Nephron progenitor cell (in vitro differentiated cells): ENCODE data around the gene FOXN3.

Experiments
- DNase-seq: peaks from one replicate; pipeline ENCODE4 v3.0.0; 2021
- H3K27ac Mint-ChIP-seq: 2 replicates; pipeline ENCODE4 v1.8.0; 2021; ENCODE audit warnings: mild to moderate bottlenecking, moderate library complexity, mixed read lengths
- H3K27me3 Mint-ChIP-seq: 2 replicates; pipeline ENCODE4 v1.8.0; 2021; ENCODE audit warnings: mild to moderate bottlenecking, low read depth, mixed read lengths; ENCODE audit not compliant: poor library complexity
- H3K36me3 Mint-ChIP-seq: 2 replicates; pipeline ENCODE4 v1.8.0; 2021; ENCODE audit warnings: low read depth, mixed read lengths
- H3K4me1 Mint-ChIP-seq: 2 replicates; pipeline ENCODE4 v1.8.0; 2021; ENCODE audit warnings: mixed read lengths
- H3K4me3 Mint-ChIP-seq: 2 replicates; pipeline ENCODE4 v1.8.0; 2021; ENCODE audit warnings: mild to moderate bottlenecking, moderate library complexity, mixed read lengths
- H3K9me3 Mint-ChIP-seq: 2 replicates; pipeline ENCODE4 v1.8.0; 2021; ENCODE audit warnings: mild to moderate bottlenecking, moderate library complexity, mixed read lengths
- CTCF ChIP-seq: fragments of 200-600 bp; sonication (generic); IDR thresholded peaks from 2 replicates; pipeline ENCODE4 v1.5.0; 2021; ENCODE audit warnings: antibody characterized with exemption

Gene FOXN3

GRCh38 chr14:89409961-89410360 lies 7.1 kb downstream of the FOXN3 start:
- DNase-seq: no peak
- no peak for TF ChIP-seq CTCF
- Mint-ChIP-seq H3K9me3 (peaks cover 23% of the 10 kb centered on the region), H3K27ac (peak overlapping the region; percentile 30), H3K27me3 (no peaks in the 10 kb centered on the region), H3K4me1 (peaks cover 33% of the 10 kb centered on the region), H3K4me3 (peak overlapping the region; percentile 48), H3K36me3 (peaks cover 66% of the 10 kb centered on the region)

GRCh38 chr14:89408907-89409700 lies 7.9 kb downstream of the FOXN3 start:
- Mint-ChIP-seq H3K36me3 (peaks cover 71% of the 10 kb centered on the region), H3K27me3 (no peaks in the 10 kb centered on the region), H3K4me3 (no peak overlapping the region), H3K9me3 (peaks cover 23% of the 10 kb centered on the region), H3K4me1 (peaks cover 30% of the 10 kb centered on the region), H3K27ac (peak overlapping the region; percentile 78)
- DNase-seq: no peak
- TF ChIP-seq CTCF: no peak

DNA sequence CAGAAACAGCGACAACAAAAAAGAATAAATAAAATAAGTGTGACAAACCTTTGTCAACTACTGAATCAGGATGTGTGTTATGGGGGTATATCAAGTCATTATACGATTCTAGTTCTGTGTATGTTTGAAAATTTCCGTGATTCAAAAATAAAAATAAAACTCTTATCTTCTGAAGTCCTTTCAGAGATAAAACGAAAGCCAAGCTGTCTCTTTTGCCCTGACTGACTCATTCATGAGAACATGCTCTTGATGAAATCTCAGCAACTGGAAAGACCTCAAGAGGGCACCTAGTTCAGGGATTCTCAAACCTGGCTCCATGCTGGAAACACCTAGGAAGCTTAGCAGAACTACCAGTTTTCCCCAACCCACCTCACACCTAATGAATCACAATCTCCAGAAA lies 9.2 kb downstream of the FOXN3 start:
- H3K27me3 Mint-ChIP-seq: no peaks in the 10 kb centered on the region
- peaks cover 73% of the 10 kb centered on the region for H3K36me3 Mint-ChIP-seq
- H3K27ac Mint-ChIP-seq: no peak overlapping the region
- H3K9me3 Mint-ChIP-seq: peaks cover 18% of the 10 kb centered on the region
- peaks cover 32% of the 10 kb centered on the region for H3K4me1 Mint-ChIP-seq
- H3K4me3 Mint-ChIP-seq: no peak overlapping the region
- no peak for DNase-seq
- TF ChIP-seq CTCF: no peak

GRCh38 chr14:89406941-89407340 lies 10.1 kb downstream of the FOXN3 start:
- TF ChIP-seq CTCF: no peak
- H3K9me3 Mint-ChIP-seq: peaks cover 12% of the 10 kb centered on the region
- peaks cover 40% of the 10 kb centered on the region for H3K4me1 Mint-ChIP-seq

DNA sequence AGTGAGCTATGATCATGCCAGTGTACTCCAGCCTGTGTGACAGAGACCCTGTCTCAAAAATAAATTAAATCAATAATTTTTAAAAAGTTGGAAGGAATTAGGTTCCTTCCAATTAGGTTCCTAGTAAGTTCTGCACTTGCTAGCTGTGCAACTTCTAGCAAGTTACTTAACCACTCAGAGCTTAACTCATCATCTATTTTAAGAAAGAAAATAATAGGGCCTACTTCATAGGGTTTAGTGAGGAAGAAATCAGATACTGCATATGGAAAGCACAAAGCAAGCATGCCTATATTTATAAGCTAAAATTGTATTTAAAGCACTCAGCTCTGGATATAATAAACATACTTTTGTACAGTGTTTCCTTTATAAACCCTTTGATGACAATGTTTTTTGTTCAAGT lies 10.7 kb downstream of the FOXN3 start:
- no peak for TF ChIP-seq CTCF
- peaks cover 8% of the 10 kb centered on the region for H3K9me3 Mint-ChIP-seq
- no peak overlapping the region for H3K4me3 Mint-ChIP-seq
- no peak overlapping the region for H3K27ac Mint-ChIP-seq
- no peak for DNase-seq
- peaks cover 46% of the 10 kb centered on the region for H3K4me1 Mint-ChIP-seq
- no peaks in the 10 kb centered on the region for H3K27me3 Mint-ChIP-seq
- peaks cover 63% of the 10 kb centered on the region for H3K36me3 Mint-ChIP-seq

More at GRCh38 chr14:89406941-89407340, 10.1 kb downstream of the FOXN3 start:
- no peak for DNase-seq
- no peak overlapping the region for H3K27ac Mint-ChIP-seq
- no peak overlapping the region for H3K4me3 Mint-ChIP-seq
- no peaks in the 10 kb centered on the region for H3K27me3 Mint-ChIP-seq
- peaks cover 69% of the 10 kb centered on the region for H3K36me3 Mint-ChIP-seq

DNA sequence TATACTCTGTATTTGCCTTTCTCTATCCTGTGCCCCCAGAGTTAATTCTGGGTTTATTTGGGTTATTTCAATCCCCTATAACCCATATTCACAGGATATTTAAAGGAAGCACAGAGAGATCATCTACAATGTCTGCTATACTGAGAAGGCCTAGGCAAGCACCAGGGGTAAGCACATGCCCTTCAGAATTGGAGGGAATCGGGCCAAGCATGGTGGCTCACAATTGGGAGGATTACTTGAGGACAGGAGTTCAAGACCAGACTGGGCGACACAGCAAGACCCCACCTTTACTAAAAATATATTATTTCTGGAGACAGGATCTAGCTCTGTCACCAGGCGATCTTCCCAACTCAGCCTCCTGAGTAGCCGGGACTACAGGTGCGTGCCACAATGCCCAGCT lies 11.3 kb downstream of the FOXN3 start:
- H3K4me1 Mint-ChIP-seq: peaks cover 50% of the 10 kb centered on the region
- peaks cover 4% of the 10 kb centered on the region for H3K9me3 Mint-ChIP-seq
- no peak overlapping the region for H3K27ac Mint-ChIP-seq
- H3K4me3 Mint-ChIP-seq: no peak overlapping the region
- H3K36me3 Mint-ChIP-seq: peaks cover 57% of the 10 kb centered on the region
- DNase-seq: no peak
- TF ChIP-seq CTCF: no peak
- no peaks in the 10 kb centered on the region for H3K27me3 Mint-ChIP-seq
